Heart left ventricle (tissue), 16 donors: ENCODE data around the gene RNF213. TPM values are rescaled to one million over a fixed set of nuclear protein-coding genes. Genes with fewer than 3 reads are reported as not detected.

ENCODE experiments used
- ATAC-seq, 4 donors: fragments of 200-7000 bp; cut with Tn5 transposase; one replicate each; pipeline ENCODE4 v1.9.1; 2020 to 2022; ENCODE audit warnings: moderate library complexity in 4 of 4, mild to moderate bottlenecking in 3 of 4, moderate number of reproducible peaks in 1 of 4
- DNase-seq, 5 donors: peaks; one replicate each; pipeline ENCODE4 v3.0.0-alpha.2; 2020
- H3K27ac ChIP-seq, 12 donors: fragments of 200-600 bp; sonication (generic) in 4 of 12; one replicate each; pipeline versions ENCODE4 v1.5.0 to v1.8.0; 2016 to 2022; ENCODE audit warnings: mild to moderate bottlenecking in 2 of 12
- H3K27me3 ChIP-seq, 9 donors: fragments of 200-600 bp; sonication (generic) in 2 of 9; one replicate each; pipeline versions ENCODE4 v1.5.1 to v1.8.0; 2016 to 2022; ENCODE audit warnings: mild to moderate bottlenecking in 3 of 9
- H3K36me3 ChIP-seq, 9 donors: fragments of 200-600 bp; sonication (generic) in 2 of 9; one replicate each; pipeline versions ENCODE4 v1.5.0 to v1.8.0; 2018 to 2022; ENCODE audit warnings: mild to moderate bottlenecking in 2 of 9
- H3K4me1 ChIP-seq, 12 donors: fragments of 200-600 bp; sonication (generic) in 4 of 12; one replicate each; pipeline versions ENCODE4 v1.5.0 to v1.8.0; 2016 to 2022; ENCODE audit warnings: mild to moderate bottlenecking in 3 of 12
- H3K4me3 ChIP-seq, 12 donors: fragments of 200-600 bp; sonication (generic) in 4 of 12; one replicate each; pipeline versions ENCODE4 v1.5.0 to v1.8.0; 2017 to 2022; ENCODE audit warnings: mild to moderate bottlenecking in 9 of 12, moderate library complexity in 4 of 12
- H3K9me3 ChIP-seq, 12 donors: fragments of 200-600 bp; sonication (generic) in 4 of 12; one replicate each; pipeline versions ENCODE4 v1.5.0 to v1.8.0; 2016 to 2022; ENCODE audit warnings: mild to moderate bottlenecking in 1 of 12
- POLR2A ChIP-seq, 2 donors: fragments of 450-650 bp; IDR thresholded peaks; one replicate each; pipeline ENCODE4 v1.6.1; 2017; ENCODE audit warnings: antibody characterized with exemption in 2 of 2, mild to moderate bottlenecking in 2 of 2, moderate library complexity in 2 of 2
- WGBS, 4 donors: extraction: QIAGEN DNeasy Blood & Tissue Kit in 2 of 4; methylation state at CpG; one replicate each; pipeline versions ENCODE4 v1.1.5 to v1.1.7; 2013 to 2018; 5-methylcytosine and 5-hydroxymethylcytosine counted together
- intact Hi-C, 10 donors: fragments of 100-400 bp; cut with DNase I; formaldehyde crosslinking; loops; one replicate each; pipeline versions ENCODE4 v1.11.1 to v1.14.2; 2022
- polyA plus RNA-seq, 2 donors: library from polyadenylated mRNA; stranded (reverse); fragments of 200-250 nt; gene quantifications; one replicate each; pipeline ENCODE4 v1.2.3, GENCODE V29; 2013
- total RNA-seq, 9 donors: library from RNA; depleted of rRNA in 2 of 9; stranded (reverse); fragments of >200 nt in 2 of 9; fragmentation: NEBNext Ultra II Directional in 3 of 9; extraction: Animal tissue kit (Norgen Biotek cat#: 25700) in 3 of 9; gene quantifications; one replicate each; pipeline versions ENCODE4 v1.1.0 to v1.2.4, GENCODE V29; 2016 to 2023
- TF ChIP-seq, protein P1 (sequence below), 12 donors: fragments of 200-600 bp; sonication (generic) in 4 of 12; IDR thresholded peaks; one replicate each; pipeline versions ENCODE4 v1.5.0 to v1.8.0; 2018 to 2022; ENCODE audit warnings: antibody characterized with exemption in 12 of 12, mild to moderate bottlenecking in 5 of 12
- donor health status: ischemic (EF 13 %, LVEDD 7.1; RV severe dilation, severe dysfunction).
- donor health status: healthy with polysubstance abuse.
- donor health status: DM: no; HTN: yes; CAD: no.
- donor health status: DM: no; HTN: no; CAD: no.
- donor health status: ischemic (EF 25% LVEDD 6.9; RV normal size, moderate dysfunction).
- donor health status: ischemic (EF 25% LVEDD 5.7; RV mildly dilated, moderate dysfunction).
- donor health status: healthy.
- donor health status: DM: yes; HTN: yes; CAD: no.
- donor health status: ischemic (EF 35%, LVEDD 5.7; RV mildly dilated, moderate dysfunction).
- donor health status: nonischemic (EF 11% LVEDD 7.7; RV severe dilation, severe dysfunction).
- donor health status: DM: yes; HTN: yes; CAD: no.
- donor health status: PGD.
- donor health status: ischemic (EF 29% LVEDD 5.4; RV normal size, mild dysfunction).
- donor health status: nonischemic (EF 23%, LVEDD 6.1; RV moderate dilation, normal function).

Gene RNF213
- total and polyA plus RNA-seq, 11 donors: 23.1 to 167 (median 31.4) TPM

DNA sequence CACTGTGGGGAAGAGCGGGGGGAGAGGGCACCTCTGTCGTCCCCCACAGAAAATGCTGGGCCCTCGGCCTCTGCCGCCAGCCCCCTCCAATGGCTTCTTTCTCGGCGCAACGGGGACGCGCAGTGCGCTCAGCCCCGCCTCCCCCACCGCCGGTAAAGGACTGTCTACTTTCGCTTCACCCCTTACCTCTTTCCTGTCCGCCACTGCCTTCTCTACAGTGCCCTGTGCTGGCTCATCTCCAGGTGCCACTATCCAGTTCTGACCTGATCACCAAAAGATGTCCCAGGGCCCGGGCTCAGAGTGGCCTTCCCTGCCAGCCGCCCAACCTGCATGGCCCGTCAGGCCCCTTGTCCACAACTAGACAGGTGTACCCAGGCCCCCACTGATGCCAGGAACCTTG is 161.6 kb downstream of the RNF213 start:
- DNase-seq (no peak), ATAC-seq (no peak)
- Histone ChIP-seq H3K4me3 (no peak overlapping the region), H3K27me3 (no peaks in the 10 kb centered on the region), H3K27ac (no peak overlapping the region), H3K9me3 (no peaks in the 10 kb centered on the region), H3K36me3 (peaks cover 0 to 24% (median 12%) of the 10 kb centered on the region in 9 donors), H3K4me1 (peaks cover 0 to 21% (median 5%) of the 10 kb centered on the region in 12 donors)
- intact Hi-C loops: loop anchor here in 6 of 10 donors (10.0 kb wide), 6 partner anchors 153 to 683 kb away; no protein-coding TSS in a partner anchor
- TF ChIP-seq, protein P1, sequence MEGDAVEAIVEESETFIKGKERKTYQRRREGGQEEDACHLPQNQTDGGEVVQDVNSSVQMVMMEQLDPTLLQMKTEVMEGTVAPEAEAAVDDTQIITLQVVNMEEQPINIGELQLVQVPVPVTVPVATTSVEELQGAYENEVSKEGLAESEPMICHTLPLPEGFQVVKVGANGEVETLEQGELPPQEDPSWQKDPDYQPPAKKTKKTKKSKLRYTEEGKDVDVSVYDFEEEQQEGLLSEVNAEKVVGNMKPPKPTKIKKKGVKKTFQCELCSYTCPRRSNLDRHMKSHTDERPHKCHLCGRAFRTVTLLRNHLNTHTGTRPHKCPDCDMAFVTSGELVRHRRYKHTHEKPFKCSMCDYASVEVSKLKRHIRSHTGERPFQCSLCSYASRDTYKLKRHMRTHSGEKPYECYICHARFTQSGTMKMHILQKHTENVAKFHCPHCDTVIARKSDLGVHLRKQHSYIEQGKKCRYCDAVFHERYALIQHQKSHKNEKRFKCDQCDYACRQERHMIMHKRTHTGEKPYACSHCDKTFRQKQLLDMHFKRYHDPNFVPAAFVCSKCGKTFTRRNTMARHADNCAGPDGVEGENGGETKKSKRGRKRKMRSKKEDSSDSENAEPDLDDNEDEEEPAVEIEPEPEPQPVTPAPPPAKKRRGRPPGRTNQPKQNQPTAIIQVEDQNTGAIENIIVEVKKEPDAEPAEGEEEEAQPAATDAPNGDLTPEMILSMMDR (IDR thresholded peaks at IDR 0.05): no peak
- no peak for TF ChIP-seq POLR2A (IDR thresholded peaks at IDR 0.05)
- WGBS, 4 donors: 74 to 90% (median 86%) methylated on average over 17 to 18 of the region's 18 CpGs

GRCh38 chr17:80422981-80423380 is 162.3 kb downstream of the RNF213 start:
- WGBS, 4 donors: 59 to 76% (median 61%) methylated on average over 9 to 20 of the region's 20 CpGs
- Histone ChIP-seq H3K9me3 (no peaks in the 10 kb centered on the region), H3K27me3 (no peaks in the 10 kb centered on the region), H3K27ac (no peak overlapping the region), H3K4me1 (peaks cover 0 to 20% (median 4%) of the 10 kb centered on the region in 12 donors), H3K4me3 (no peak overlapping the region), H3K36me3 (peaks cover 0 to 17% (median 5%) of the 10 kb centered on the region in 9 donors)
- DNase-seq (peak in 1 of 5 donors; percentile 53), ATAC-seq (peak; percentile 9 to 56 (median 51))
- intact Hi-C loops: loop anchor here in 6 of 10 donors (10.0 kb wide), 6 partner anchors 152 to 682 kb away; no protein-coding TSS in a partner anchor
- TF ChIP-seq POLR2A (IDR thresholded peaks at IDR 0.05): no peak
- TF ChIP-seq, protein P1 (IDR thresholded peaks at IDR 0.05): no peak

- no peaks in the 10 kb centered on the region for H3K27me3 ChIP-seq
- intact Hi-C loops: loop anchor here in 6 of 10 donors (2.0 to 10.0 kb wide), 7 partner anchors 151 to 681 kb away; no protein-coding TSS in a partner anchor
- TF ChIP-seq POLR2A (IDR thresholded peaks at IDR 0.05): no peak
- TF ChIP-seq, protein P1 (IDR thresholded peaks at IDR 0.05): no peak
- H3K4me3 ChIP-seq: no peak overlapping the region
- peaks cover 0 to 20% (median 4%) of the 10 kb centered on the region in 12 donors for H3K4me1 ChIP-seq
- H3K36me3 ChIP-seq: peaks cover 0 to 17% (median 4%) of the 10 kb centered on the region in 9 donors
- no peaks in the 10 kb centered on the region for H3K9me3 ChIP-seq
- no peak for ATAC-seq
- WGBS, 4 donors: 65 to 81% (median 77%) methylated on average over 8 to 13 of the region's 13 CpGs
- no peak for DNase-seq
- H3K27ac ChIP-seq: no peak overlapping the region
Observed at GRCh38 chr17:80423536-80424225, 163.0 kb downstream of the RNF213 start.

DNA sequence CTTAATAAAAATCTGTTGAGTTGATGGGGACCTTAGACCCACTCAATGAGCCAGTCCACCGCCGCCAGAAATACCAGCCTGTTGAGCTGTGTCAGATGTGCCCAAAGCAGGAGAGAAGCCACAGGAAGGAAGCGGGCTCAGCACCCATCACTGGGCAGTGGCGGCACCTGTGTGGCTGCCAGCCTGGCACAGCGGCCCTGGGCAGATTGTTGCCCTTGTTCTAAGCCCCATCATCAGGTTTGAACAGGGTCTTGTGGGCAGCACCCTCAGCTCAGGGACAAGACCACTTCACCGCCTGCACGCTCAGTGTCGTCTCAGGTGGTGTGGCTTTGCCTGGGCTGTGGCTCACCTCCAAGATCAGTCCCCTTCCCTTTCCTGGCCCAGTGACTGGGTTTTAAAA is 163.6 kb downstream of the RNF213 start:
- no peak overlapping the region for H3K27ac ChIP-seq
- ATAC-seq: no peak
- intact Hi-C loops: loop anchor here in 6 of 10 donors (2.0 to 10.0 kb wide), 7 partner anchors 151 to 681 kb away; no protein-coding TSS in a partner anchor

More for the DNA sequence above, 163.6 kb downstream of the RNF213 start:
- TF ChIP-seq, protein P1 (IDR thresholded peaks at IDR 0.05): no peak
- no peak for DNase-seq
- WGBS, 4 donors: 87 to 90% (median 88%) methylated on average over 8 of the region's 8 CpGs
- Histone ChIP-seq H3K4me1 (peaks cover 0 to 20% (median 4%) of the 10 kb centered on the region in 12 donors), H3K9me3 (no peaks in the 10 kb centered on the region), H3K4me3 (no peak overlapping the region), H3K27me3 (no peaks in the 10 kb centered on the region), H3K36me3 (peaks cover 0 to 22% (median 4%) of the 10 kb centered on the region in 9 donors)
